ENCODE data around the gene ACADVL. TPM values are rescaled to one million over a fixed set of nuclear protein-coding genes. Genes with fewer than 3 reads are reported as not detected.

ACADVL gene
- total and polyA plus RNA-seq, 4 donors: 185 to 1,301 (median 1,109) TPM

DNA sequence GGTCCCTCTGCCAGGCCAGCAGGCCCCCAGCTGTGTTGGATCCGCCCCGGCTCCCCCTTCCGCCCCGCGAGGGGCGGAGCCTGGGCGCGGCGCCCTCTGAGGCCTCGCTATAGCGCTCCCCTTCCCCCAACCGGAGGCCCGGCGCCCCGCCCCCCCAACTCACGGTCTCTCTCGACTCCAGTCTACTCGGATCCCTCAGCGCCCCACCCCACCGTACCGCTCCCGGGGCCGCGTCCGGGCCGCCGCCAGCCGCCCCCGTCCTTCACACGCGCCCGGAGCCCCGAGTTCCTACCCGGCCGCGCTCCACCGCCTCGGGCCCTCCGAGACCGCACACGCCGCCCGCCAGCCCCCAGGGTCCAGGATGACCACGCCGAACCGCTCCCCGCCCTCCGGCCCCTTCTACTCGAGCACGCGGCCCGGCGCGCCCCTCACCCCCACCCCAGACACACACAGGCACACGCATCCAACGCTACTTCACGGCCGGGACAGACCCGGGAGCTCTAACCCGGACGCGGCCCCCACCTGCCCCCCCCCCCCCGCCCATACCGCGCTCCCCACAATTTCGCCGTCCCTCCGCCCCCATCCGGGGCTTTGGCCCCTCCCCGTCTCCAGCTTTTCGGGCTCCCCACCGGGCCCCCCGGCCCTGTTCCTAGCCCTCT, 18.2 kb downstream of the ACADVL start:
- DNase-seq (ENCODE audit: low spot score): peak; percentile 93
- peak overlapping the region; percentile 90 to 92 for H3K27ac ChIP-seq (ENCODE audit: low read depth in 1 of 2, low read length in 2 of 2)
- TF ChIP-seq RXRA (IDR thresholded peaks at IDR 0.05) (no peak), EGR1 (IDR thresholded peaks at IDR 0.05; ENCODE audit: low read depth in 2 of 2) (no peak), RAD21 (IDR thresholded peaks at IDR 0.05) (no peak), FOXA2 (IDR thresholded peaks at IDR 0.05) (no peak), YY1 (IDR thresholded peaks at IDR 0.05) (no peak), NR2F2 (IDR thresholded peaks at IDR 0.05) (no peak), HNF4G (IDR thresholded peaks at IDR 0.05) (no peak), HNF4A (conservative IDR thresholded peaks at IDR 0.05) (no peak), SP1 (IDR thresholded peaks at IDR 0.05) (no peak)
- TF ChIP-seq, protein P1, sequence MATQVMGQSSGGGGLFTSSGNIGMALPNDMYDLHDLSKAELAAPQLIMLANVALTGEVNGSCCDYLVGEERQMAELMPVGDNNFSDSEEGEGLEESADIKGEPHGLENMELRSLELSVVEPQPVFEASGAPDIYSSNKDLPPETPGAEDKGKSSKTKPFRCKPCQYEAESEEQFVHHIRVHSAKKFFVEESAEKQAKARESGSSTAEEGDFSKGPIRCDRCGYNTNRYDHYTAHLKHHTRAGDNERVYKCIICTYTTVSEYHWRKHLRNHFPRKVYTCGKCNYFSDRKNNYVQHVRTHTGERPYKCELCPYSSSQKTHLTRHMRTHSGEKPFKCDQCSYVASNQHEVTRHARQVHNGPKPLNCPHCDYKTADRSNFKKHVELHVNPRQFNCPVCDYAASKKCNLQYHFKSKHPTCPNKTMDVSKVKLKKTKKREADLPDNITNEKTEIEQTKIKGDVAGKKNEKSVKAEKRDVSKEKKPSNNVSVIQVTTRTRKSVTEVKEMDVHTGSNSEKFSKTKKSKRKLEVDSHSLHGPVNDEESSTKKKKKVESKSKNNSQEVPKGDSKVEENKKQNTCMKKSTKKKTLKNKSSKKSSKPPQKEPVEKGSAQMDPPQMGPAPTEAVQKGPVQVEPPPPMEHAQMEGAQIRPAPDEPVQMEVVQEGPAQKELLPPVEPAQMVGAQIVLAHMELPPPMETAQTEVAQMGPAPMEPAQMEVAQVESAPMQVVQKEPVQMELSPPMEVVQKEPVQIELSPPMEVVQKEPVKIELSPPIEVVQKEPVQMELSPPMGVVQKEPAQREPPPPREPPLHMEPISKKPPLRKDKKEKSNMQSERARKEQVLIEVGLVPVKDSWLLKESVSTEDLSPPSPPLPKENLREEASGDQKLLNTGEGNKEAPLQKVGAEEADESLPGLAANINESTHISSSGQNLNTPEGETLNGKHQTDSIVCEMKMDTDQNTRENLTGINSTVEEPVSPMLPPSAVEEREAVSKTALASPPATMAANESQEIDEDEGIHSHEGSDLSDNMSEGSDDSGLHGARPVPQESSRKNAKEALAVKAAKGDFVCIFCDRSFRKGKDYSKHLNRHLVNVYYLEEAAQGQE (IDR thresholded peaks at IDR 0.05): no peak
- TF ChIP-seq, protein P2, sequence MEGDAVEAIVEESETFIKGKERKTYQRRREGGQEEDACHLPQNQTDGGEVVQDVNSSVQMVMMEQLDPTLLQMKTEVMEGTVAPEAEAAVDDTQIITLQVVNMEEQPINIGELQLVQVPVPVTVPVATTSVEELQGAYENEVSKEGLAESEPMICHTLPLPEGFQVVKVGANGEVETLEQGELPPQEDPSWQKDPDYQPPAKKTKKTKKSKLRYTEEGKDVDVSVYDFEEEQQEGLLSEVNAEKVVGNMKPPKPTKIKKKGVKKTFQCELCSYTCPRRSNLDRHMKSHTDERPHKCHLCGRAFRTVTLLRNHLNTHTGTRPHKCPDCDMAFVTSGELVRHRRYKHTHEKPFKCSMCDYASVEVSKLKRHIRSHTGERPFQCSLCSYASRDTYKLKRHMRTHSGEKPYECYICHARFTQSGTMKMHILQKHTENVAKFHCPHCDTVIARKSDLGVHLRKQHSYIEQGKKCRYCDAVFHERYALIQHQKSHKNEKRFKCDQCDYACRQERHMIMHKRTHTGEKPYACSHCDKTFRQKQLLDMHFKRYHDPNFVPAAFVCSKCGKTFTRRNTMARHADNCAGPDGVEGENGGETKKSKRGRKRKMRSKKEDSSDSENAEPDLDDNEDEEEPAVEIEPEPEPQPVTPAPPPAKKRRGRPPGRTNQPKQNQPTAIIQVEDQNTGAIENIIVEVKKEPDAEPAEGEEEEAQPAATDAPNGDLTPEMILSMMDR (IDR thresholded peaks at IDR 0.05; ENCODE audit: low read depth, low read length, missing input control): no peak
- 1% methylated on average over 73 of the region's 73 CpGs for WGBS
- H3K4me3 ChIP-seq (ENCODE audit: low read depth in 1 of 3, low read length in 3 of 3): peak overlapping the region; percentile 12 to 94 (median 88)
- H3K9ac ChIP-seq (ENCODE audit: low read depth in 1 of 2, low read length in 2 of 2): peak overlapping the region in 1 of 2 donors; percentile 54
- H3K4me1 ChIP-seq (ENCODE audit: control insufficient read depth in 4 of 4, insufficient read depth in 4 of 4, low read length in 3 of 4): peaks cover 4 to 58% (median 46%) of the 10 kb centered on the region in 4 donors
- H3K9me3 ChIP-seq (ENCODE audit: control insufficient read depth in 4 of 4, low read length in 3 of 4): no peaks in the 10 kb centered on the region
- H3K36me3 ChIP-seq (ENCODE audit: control insufficient read depth in 4 of 4, insufficient read depth in 3 of 4, low read depth in 1 of 4, low read length in 3 of 4): peaks cover 7 to 24% (median 14%) of the 10 kb centered on the region in 4 donors
- H3K27me3 ChIP-seq (ENCODE audit: control insufficient read depth in 4 of 4, insufficient read depth in 4 of 4, low read length in 3 of 4): no peaks in the 10 kb centered on the region

DNA sequence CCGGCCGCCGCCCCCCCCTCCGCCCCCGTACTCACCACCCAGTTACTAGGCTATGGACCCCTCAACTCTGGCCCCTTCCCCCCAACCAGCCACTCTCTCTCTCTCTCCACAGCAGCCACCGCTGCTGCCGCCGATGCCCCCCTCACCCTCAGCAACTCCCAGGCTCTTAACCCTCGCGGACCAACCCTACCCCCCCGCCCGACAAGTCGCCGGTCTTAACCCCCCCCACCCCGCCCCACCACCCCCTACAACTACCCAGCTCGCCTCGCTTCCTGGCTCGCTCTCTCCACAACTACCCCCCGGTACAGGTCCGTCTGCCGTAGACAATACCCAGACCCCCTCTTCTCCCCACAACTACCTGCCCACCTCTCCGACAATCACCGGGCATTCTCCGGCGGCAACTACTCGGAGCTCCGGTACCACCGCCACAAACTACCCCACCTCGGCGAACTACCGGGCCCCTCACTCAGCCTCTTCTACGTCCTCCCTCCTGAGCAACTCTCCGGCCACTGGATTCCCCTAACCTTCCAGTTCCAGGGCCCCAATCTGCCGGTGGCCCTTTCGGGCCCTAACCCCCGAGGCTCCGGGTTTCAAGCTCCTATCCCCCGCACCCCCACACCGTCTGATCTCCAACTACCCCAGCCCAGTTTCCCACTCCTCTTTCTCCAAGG, 18.8 kb downstream of the ACADVL start:
- H3K4me1 ChIP-seq (ENCODE audit: control insufficient read depth in 4 of 4, insufficient read depth in 4 of 4, low read length in 3 of 4): peaks cover 2 to 56% (median 45%) of the 10 kb centered on the region in 4 donors
- H3K9ac ChIP-seq (ENCODE audit: low read depth in 1 of 2, low read length in 2 of 2): peak overlapping the region; percentile 88 to 89
- WGBS: under 1% methylated on average over 39 of the region's 39 CpGs
- peak overlapping the region; percentile 90 to 92 for H3K27ac ChIP-seq (ENCODE audit: low read depth in 1 of 2, low read length in 2 of 2)
- H3K36me3 ChIP-seq (ENCODE audit: control insufficient read depth in 4 of 4, insufficient read depth in 3 of 4, low read depth in 1 of 4, low read length in 3 of 4): peaks cover 7 to 24% (median 14%) of the 10 kb centered on the region in 4 donors
- no peaks in the 10 kb centered on the region for H3K9me3 ChIP-seq (ENCODE audit: control insufficient read depth in 4 of 4, low read length in 3 of 4)
- no peaks in the 10 kb centered on the region for H3K27me3 ChIP-seq (ENCODE audit: control insufficient read depth in 4 of 4, insufficient read depth in 4 of 4, low read length in 3 of 4)
- DNase-seq (ENCODE audit: low spot score): peak; percentile 58
- peak overlapping the region; percentile 88 to 94 (median 90) for H3K4me3 ChIP-seq (ENCODE audit: low read depth in 1 of 3, low read length in 3 of 3)
- TF ChIP-seq FOXA2 (IDR thresholded peaks at IDR 0.05) (no peak), HNF4G (IDR thresholded peaks at IDR 0.05) (no peak), YY1 (IDR thresholded peaks at IDR 0.05) (no peak), RAD21 (IDR thresholded peaks at IDR 0.05) (no peak), SP1 (IDR thresholded peaks at IDR 0.05) (no peak), HNF4A (conservative IDR thresholded peaks at IDR 0.05) (no peak), TAF1 (conservative IDR thresholded peaks at IDR 0.05) (no peak), GABPA (IDR thresholded peaks at IDR 0.05 in 1 of 2, conservative IDR thresholded peaks at IDR 0.05 in 1 of 2) (no peak), EGR1 (IDR thresholded peaks at IDR 0.05; ENCODE audit: low read depth in 2 of 2) (no peak)
- TF ChIP-seq, protein P3, sequence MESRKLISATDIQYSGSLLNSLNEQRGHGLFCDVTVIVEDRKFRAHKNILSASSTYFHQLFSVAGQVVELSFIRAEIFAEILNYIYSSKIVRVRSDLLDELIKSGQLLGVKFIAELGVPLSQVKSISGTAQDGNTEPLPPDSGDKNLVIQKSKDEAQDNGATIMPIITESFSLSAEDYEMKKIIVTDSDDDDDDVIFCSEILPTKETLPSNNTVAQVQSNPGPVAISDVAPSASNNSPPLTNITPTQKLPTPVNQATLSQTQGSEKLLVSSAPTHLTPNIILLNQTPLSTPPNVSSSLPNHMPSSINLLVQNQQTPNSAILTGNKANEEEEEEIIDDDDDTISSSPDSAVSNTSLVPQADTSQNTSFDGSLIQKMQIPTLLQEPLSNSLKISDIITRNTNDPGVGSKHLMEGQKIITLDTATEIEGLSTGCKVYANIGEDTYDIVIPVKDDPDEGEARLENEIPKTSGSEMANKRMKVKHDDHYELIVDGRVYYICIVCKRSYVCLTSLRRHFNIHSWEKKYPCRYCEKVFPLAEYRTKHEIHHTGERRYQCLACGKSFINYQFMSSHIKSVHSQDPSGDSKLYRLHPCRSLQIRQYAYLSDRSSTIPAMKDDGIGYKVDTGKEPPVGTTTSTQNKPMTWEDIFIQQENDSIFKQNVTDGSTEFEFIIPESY (IDR thresholded peaks at IDR 0.05): no peak
- TF ChIP-seq, protein P1 (IDR thresholded peaks at IDR 0.05): no peak
- TF ChIP-seq, protein P2 (IDR thresholded peaks at IDR 0.05; ENCODE audit: low read depth, low read length, missing input control): no peak
- TF ChIP-seq, protein P4, sequence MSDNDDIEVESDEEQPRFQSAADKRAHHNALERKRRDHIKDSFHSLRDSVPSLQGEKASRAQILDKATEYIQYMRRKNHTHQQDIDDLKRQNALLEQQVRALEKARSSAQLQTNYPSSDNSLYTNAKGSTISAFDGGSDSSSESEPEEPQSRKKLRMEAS (IDR thresholded peaks at IDR 0.05): no peak

Measured in liver (tissue), 9 donors.